CD4-positive, alpha-beta T cell treated with Interleukin-21 for 1 hour (primary cell): ENCODE measurements around the gene SPIB.

Source experiments
- DNase-seq: peaks from one replicate; pipeline ENCODE4 v3.0.0-alpha.2; 2020

SPIB gene

GRCh38 chr19:50476224-50476906 is 57.6 kb downstream of the SPIB start, which contains the start of the genes EMC10 and GARIN5A:
TSS of gene EMC10 (plus strand) at chr19:50476507. CDS start at chr19:50476545, 38 bp downstream.
TSS of gene GARIN5A (minus strand) at chr19:50476848. CDS start at chr19:50476388, 460 bp downstream.
- peak; percentile 97 for DNase-seq

DNA sequence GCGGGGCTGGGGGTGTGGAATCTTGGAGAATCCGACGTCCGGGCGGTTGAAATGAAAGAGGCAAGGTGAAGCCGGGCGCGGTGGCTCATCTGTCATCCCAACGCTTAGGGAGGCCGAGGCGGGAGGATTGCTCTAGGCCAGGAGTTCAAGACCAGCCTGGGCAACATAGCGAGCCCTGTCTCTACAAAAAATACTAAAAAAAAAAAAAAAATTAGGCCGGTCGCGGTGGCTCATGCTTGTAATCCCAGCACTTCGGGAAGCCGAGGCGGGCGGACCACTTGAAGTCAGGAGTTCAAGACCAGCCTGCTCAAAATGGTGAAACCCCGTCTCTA is 58.1 kb downstream of the SPIB start:
- no peak for DNase-seq

- DNase-seq, result no peak
Measured at GRCh38 chr19:50477751-50478515, 59.2 kb downstream of the SPIB start.

DNA sequence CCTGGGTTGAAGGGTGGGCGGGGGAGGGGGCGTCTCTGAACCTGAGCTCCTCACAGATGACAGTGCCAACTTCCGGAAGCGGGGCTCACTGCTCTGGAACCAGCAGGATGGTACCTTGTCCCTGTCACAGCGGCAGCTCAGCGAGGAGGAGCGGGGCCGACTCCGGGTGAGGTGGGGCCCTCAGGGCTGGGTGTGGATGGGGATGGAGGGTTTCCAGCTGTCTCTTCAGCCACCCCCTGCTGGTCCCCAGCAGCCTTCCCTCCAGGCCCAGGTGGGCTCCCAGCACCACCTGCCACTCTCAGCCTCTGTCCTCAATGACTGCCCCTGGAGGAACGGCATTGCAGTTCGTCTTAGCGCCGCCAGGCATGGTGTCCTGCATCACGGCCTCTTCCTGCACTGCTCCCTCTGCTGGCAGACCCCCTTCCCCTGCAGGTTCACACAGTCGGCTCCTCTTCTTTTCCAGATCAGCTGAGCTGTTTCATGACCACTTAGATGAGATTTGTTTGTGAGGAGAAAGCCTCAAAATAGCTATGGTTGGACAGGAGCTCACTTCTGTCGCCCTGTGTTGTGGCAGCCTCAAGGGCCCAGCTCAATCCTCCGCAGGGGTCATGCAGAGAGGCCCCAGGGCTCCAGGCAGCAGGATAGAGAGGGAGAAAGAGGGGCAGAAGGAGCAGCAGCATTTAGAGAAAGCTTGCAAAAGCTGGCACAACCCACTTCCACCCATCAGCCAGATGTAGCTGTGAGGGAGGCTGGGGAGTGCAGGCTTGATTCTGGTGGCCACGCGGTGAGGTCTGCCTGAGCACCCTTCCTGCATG is 60.4 kb downstream of the SPIB start:
- DNase-seq, result peak; percentile 14

DNA sequence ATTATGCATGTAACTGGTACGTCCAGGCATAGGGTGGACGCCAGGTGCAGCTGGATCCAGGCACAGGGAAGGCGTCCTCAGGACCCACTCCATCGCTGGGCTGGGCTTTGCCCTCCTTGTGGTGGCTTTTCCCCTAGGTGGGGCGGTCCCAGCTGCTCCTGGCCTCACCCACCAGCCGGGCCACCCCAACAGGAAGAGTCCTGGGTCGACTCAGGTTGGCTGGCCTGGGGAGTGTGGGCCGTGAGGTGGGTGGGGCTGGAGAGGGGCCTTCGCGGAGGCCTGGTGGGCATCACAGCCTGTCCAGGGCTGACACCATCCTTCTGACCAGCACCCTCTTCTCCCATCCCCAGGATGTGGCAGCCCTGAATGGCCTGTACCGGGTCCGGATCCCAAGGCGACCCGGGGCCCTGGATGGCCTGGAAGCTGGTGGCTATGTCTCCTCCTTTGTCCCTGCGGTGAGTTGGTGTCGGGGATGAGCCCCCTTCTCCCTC is 61.1 kb downstream of the SPIB start:
- no peak for DNase-seq

- DNase-seq, result no peak
Measured at GRCh38 chr19:50480281-50481111, 61.8 kb downstream of the SPIB start.
